Large intestine (tissue), 3 donors: ENCODE data around the gene CCDC127. TPM values are rescaled to one million over a fixed set of nuclear protein-coding genes. Genes with fewer than 3 reads are reported as not detected.

Experiments
- DNase-seq, 2 donors: peaks; one replicate each; pipeline versions ENCODE4 v3.0.0 to v3.0.0-alpha.2; 2013
- H3K27ac ChIP-seq: one replicate; pipeline ENCODE4 v1.5.1; 2013; ENCODE audit warnings: low read length
- H3K27me3 ChIP-seq: 2 replicates; pipeline ENCODE4 v1.6.1; 2013; ENCODE audit warnings: low read length; ENCODE audit not compliant: control insufficient read depth, insufficient read depth
- H3K36me3 ChIP-seq: 2 replicates; pipeline ENCODE4 v1.6.1; 2013; ENCODE audit warnings: low read length; ENCODE audit not compliant: control insufficient read depth, insufficient read depth
- H3K4me1 ChIP-seq: one replicate; pipeline ENCODE4 v1.6.1; 2013; ENCODE audit warnings: low read length; ENCODE audit not compliant: control insufficient read depth, insufficient read depth
- H3K4me3 ChIP-seq: one replicate; pipeline ENCODE4 v1.5.1; 2013; ENCODE audit warnings: low read length
- H3K9me3 ChIP-seq: one replicate; pipeline ENCODE4 v1.6.1; 2013; ENCODE audit warnings: mild to moderate bottlenecking, low read depth, low read length, moderate library complexity; ENCODE audit not compliant: control insufficient read depth
- WGBS: methylation state at CpG from one replicate; pipeline ENCODE4 v1.1.5; 2013; ENCODE audit warnings: low lambda C conversion rate; ENCODE audit not compliant: insufficient coverage; 5-methylcytosine and 5-hydroxymethylcytosine counted together
- polyA plus RNA-seq: library from polyadenylated mRNA; unstranded; fragments of 120-200 nt; gene quantifications from one replicate; pipeline ENCODE4 v1.2.1, GENCODE V29; 2013

The CCDC127 gene
- polyA plus RNA-seq, 1 donor: 6.9 TPM

DNA sequence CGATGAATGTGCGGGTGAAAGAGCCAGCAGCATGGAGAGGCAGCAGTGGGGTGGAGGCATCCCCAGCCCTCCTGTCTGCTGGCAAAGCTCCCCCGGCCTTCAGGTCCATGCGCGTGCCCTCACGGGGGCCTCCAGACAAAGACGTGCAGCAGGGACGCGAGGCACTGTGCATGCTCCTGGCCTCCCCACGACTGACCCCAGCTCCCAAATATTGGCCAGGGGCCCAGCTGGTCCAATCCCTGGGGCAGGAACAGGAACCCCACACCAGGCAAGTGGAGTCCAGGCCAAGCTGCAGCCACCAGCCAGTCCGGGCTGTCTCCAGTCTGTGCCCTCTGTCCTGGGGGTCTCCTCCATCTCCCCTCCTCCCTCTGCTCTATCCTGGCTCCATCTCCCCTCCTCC is 60.2 kb downstream of the CCDC127 start:
- DNase-seq: no peak

GRCh38 chr5:157126-157715 is 60.7 kb downstream of the CCDC127 start:
- Histone ChIP-seq H3K4me1 (no peaks in the 10 kb centered on the region), H3K36me3 (peaks cover 2% of the 10 kb centered on the region), H3K27me3 (no peaks in the 10 kb centered on the region), H3K4me3 (no peak overlapping the region), H3K9me3 (no peaks in the 10 kb centered on the region), H3K27ac (no peak overlapping the region)
- no CpG with 5 or more reads among the region's 12 CpGs for WGBS
- no peak for DNase-seq

More for the DNA sequence above, 60.2 kb downstream of the CCDC127 start:
- Histone ChIP-seq H3K9me3 (no peaks in the 10 kb centered on the region), H3K4me3 (no peak overlapping the region), H3K27me3 (no peaks in the 10 kb centered on the region), H3K4me1 (no peaks in the 10 kb centered on the region), H3K36me3 (peaks cover 2% of the 10 kb centered on the region), H3K27ac (no peak overlapping the region)
- no CpG with 5 or more reads among the region's 11 CpGs for WGBS

- no peaks in the 10 kb centered on the region for H3K4me1 ChIP-seq
- no peaks in the 10 kb centered on the region for H3K9me3 ChIP-seq
- H3K4me3 ChIP-seq: no peak overlapping the region
- H3K36me3 ChIP-seq: peaks cover 2% of the 10 kb centered on the region
- no CpG with 5 or more reads among the region's 17 CpGs for WGBS
- DNase-seq: no peak
- H3K27ac ChIP-seq: no peak overlapping the region
- H3K27me3 ChIP-seq: no peaks in the 10 kb centered on the region
Measured at GRCh38 chr5:156411-157072, 61.4 kb downstream of the CCDC127 start.

DNA sequence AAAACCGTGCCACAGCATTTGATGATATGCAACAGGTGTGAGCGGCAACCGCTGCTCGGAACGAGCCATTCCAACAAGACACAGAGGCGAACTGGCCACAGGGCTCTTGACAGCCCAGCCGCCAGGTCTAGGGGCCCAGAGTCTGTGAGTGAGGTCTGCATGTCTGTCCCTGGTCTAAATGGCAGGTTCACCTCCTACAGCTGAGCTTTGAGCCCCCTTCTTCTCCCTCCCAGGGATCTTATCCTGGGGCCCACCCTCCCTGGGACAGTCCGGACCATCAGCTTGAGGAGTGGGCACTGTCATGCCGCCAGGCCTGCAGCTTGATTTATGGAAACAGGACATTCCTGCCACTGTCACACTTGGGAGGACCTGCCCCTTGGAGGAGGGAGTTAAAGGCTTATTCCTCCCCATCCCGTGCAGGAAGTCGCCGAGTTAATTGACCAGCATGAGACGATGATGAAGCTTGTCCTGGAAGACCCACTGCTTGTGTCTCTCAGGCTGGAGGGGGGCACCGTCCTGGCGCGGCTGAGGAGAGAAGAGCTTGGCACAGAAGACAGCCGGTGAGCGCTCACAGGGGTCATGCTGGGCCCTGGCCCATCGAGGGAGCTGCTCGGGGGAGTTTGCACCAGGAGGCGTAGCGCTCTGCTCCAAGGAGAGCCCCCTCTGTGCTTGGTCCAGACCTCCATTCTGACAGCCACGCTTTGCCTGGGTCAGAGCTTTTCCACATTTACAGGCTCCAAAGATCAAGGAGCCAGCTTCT is 62.1 kb downstream of the CCDC127 start:
- Histone ChIP-seq H3K4me1 (no peaks in the 10 kb centered on the region), H3K36me3 (peaks cover 2% of the 10 kb centered on the region), H3K27ac (no peak overlapping the region), H3K9me3 (no peaks in the 10 kb centered on the region), H3K27me3 (no peaks in the 10 kb centered on the region), H3K4me3 (no peak overlapping the region)
- WGBS: no CpG with 5 or more reads among the region's 23 CpGs
- DNase-seq: no peak

GRCh38 chr5:154826-155225 is 63.1 kb downstream of the CCDC127 start:
- no peak for DNase-seq
- no peaks in the 10 kb centered on the region for H3K27me3 ChIP-seq
- H3K9me3 ChIP-seq: no peaks in the 10 kb centered on the region
- H3K4me1 ChIP-seq: no peaks in the 10 kb centered on the region
- no peak overlapping the region for H3K4me3 ChIP-seq
- H3K36me3 ChIP-seq: peaks cover 2% of the 10 kb centered on the region
- no CpG with 5 or more reads among the region's 18 CpGs for WGBS
- H3K27ac ChIP-seq: no peak overlapping the region

DNA sequence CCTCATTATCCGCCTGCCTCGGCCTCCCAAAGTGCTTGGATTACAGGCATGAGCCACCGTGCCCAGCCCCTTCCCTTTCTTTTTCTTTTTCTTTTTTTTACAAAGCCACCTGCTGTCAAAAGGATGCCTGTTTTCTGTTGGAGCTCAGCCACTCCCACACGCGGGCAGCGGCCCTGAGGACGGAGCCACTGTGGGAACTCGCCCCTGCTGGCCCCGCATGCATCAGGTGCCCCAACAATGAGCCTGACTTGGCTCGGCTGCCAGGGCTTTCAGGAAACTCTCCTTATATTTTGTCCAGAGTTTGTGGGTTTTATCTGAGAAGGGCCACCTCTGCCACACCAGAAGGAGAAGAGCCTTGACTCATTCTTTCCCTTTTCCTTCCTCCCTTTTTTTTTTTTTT is 63.7 kb downstream of the CCDC127 start:
- no peak overlapping the region for H3K27ac ChIP-seq
- no peak for DNase-seq
- WGBS: 100% methylated on average over 4 of the region's 10 CpGs

GRCh38 chr5:153256-153655 is 64.7 kb downstream of the CCDC127 start:
- no peak overlapping the region for H3K4me3 ChIP-seq
- H3K27me3 ChIP-seq: no peaks in the 10 kb centered on the region
- H3K9me3 ChIP-seq: no peaks in the 10 kb centered on the region
- H3K36me3 ChIP-seq: peaks cover 2% of the 10 kb centered on the region
- no peaks in the 10 kb centered on the region for H3K4me1 ChIP-seq
- DNase-seq: no peak
- H3K27ac ChIP-seq: no peak overlapping the region
- 40% methylated on average over 1 of the region's 8 CpGs for WGBS

More for the DNA sequence above, 63.7 kb downstream of the CCDC127 start:
- Histone ChIP-seq H3K9me3 (no peaks in the 10 kb centered on the region), H3K27me3 (no peaks in the 10 kb centered on the region), H3K4me1 (no peaks in the 10 kb centered on the region), H3K4me3 (no peak overlapping the region), H3K36me3 (peaks cover 2% of the 10 kb centered on the region)

GRCh38 chr5:152077-152476 is 65.9 kb downstream of the CCDC127 start:
- Histone ChIP-seq H3K27me3 (no peaks in the 10 kb centered on the region), H3K4me1 (no peaks in the 10 kb centered on the region), H3K4me3 (no peak overlapping the region), H3K27ac (no peak overlapping the region), H3K9me3 (peaks cover 2% of the 10 kb centered on the region), H3K36me3 (peaks cover 2% of the 10 kb centered on the region)
- 71% methylated on average over 4 of the region's 6 CpGs for WGBS
- DNase-seq: no peak

- peaks cover 2% of the 10 kb centered on the region for H3K36me3 ChIP-seq
- no peak overlapping the region for H3K4me3 ChIP-seq
- DNase-seq: no peak
- H3K9me3 ChIP-seq: peaks cover 9% of the 10 kb centered on the region
- no peaks in the 10 kb centered on the region for H3K27me3 ChIP-seq
- WGBS: 100% methylated on average over 1 of the region's 4 CpGs
- H3K27ac ChIP-seq: no peak overlapping the region
- H3K4me1 ChIP-seq: no peaks in the 10 kb centered on the region
Measured at GRCh38 chr5:150746-151145, 67.2 kb downstream of the CCDC127 start.

- peaks cover 9% of the 10 kb centered on the region for H3K9me3 ChIP-seq
- no peak for DNase-seq
- H3K36me3 ChIP-seq: no peaks in the 10 kb centered on the region
- H3K27me3 ChIP-seq: no peaks in the 10 kb centered on the region
- no peaks in the 10 kb centered on the region for H3K4me1 ChIP-seq
- no peak overlapping the region for H3K27ac ChIP-seq
- no peak overlapping the region for H3K4me3 ChIP-seq
- 86% methylated on average over 4 of the region's 6 CpGs for WGBS
Measured at GRCh38 chr5:149745-150485, 68.0 kb downstream of the CCDC127 start.
